GM13977 (cell line): ENCODE results near the gene TNRC6B.
A peak's percentile ranks its signal among the peaks of the same experiment; 100 is the strongest.

Experiments used
- DNase-seq: peaks from one replicate; pipeline ENCODE4 v3.0.0; 2012; ENCODE audit warnings: low spot score
- CTCF ChIP-seq: IDR thresholded peaks from 2 replicates; pipeline ENCODE4 v1.5.1; 2012; ENCODE audit warnings: mild to moderate bottlenecking, control low read depth; ENCODE audit not compliant: insufficient read depth; ENCODE audit errors: extremely low read depth, missing control alignments
- in situ Hi-C: fragments of 300-500 bp; cut with MboI; formaldehyde crosslinking; loops from one replicate; pipeline ENCODE4 v1.12.0; 2022; ENCODE audit warnings: low sequenced_read_pairs, low pct_unique_long_range_greater_than_20kb, mixed read lengths, inconsistent platforms; ENCODE audit not compliant: unreplicated experiment

Gene TNRC6B

GRCh38 chr22:40324468-40325305, 147.0 kb downstream of the TNRC6B start:
- no peak for TF ChIP-seq CTCF
- in situ Hi-C loops: no loop called here
- no peak for DNase-seq

- TF ChIP-seq CTCF: no peak
- peak; percentile 61 for DNase-seq
- in situ Hi-C loops: no loop called here
Observed at GRCh38 chr22:40325315-40325714, 147.6 kb downstream of the TNRC6B start.

- DNase-seq: no peak
- TF ChIP-seq CTCF: no peak
- in situ Hi-C loops: no loop called here
Observed at GRCh38 chr22:40326905-40327735, 149.4 kb downstream of the TNRC6B start.

- TF ChIP-seq CTCF: no peak
- no peak for DNase-seq
Observed at GRCh38 chr22:40328546-40329456, 151.1 kb downstream of the TNRC6B start.

GRCh38 chr22:40329466-40329865, 151.7 kb downstream of the TNRC6B start:
- in situ Hi-C loops: no loop called here
- DNase-seq: no peak
- no peak for TF ChIP-seq CTCF

More at GRCh38 chr22:40328546-40329456, 151.1 kb downstream of the TNRC6B start:
- in situ Hi-C loops: no loop called here

- no peak for TF ChIP-seq CTCF
- in situ Hi-C loops: no loop called here
- no peak for DNase-seq
Observed at GRCh38 chr22:40330086-40330485, 152.4 kb downstream of the TNRC6B start.
